GM12801 (cell line): Measurements from ENCODE around the gene SLC35A4.

ENCODE experiments used
- CTCF ChIP-seq: IDR thresholded peaks from one replicate; pipeline ENCODE4 v1.5.1; 2011; ENCODE audit warnings: control low read depth; ENCODE audit not compliant: insufficient read length; ENCODE audit errors: extremely low read depth

SLC35A4 gene

GRCh38 chr5:140567871-140568270 is 3.2 kb downstream of the SLC35A4 start:
- TF ChIP-seq CTCF = no peak

- TF ChIP-seq CTCF = no peak
Observed at GRCh38 chr5:140568443-140569063, 3.9 kb downstream of the SLC35A4 start.

GRCh38 chr5:140569197-140569596 is 4.6 kb downstream of the SLC35A4 start:
- TF ChIP-seq CTCF = no peak

GRCh38 chr5:140570058-140570457 is 5.4 kb downstream of the SLC35A4 start:
- TF ChIP-seq CTCF = no peak

- TF ChIP-seq CTCF = no peak
Observed at GRCh38 chr5:140570488-140570887, 5.9 kb downstream of the SLC35A4 start.

GRCh38 chr5:140571105-140571504 is 6.5 kb downstream of the SLC35A4 start:
- TF ChIP-seq CTCF = no peak

- no peak for TF ChIP-seq CTCF
Observed at GRCh38 chr5:140573683-140574082, 9.1 kb downstream of the SLC35A4 start.
